ENCODE results near the gene MYO7A. TPM values are rescaled to one million over a fixed set of nuclear protein-coding genes. Genes with fewer than 3 reads are reported as not detected.

MYO7A gene
- total and polyA plus RNA-seq, 2 of the 8 experiments (the other 6 are each of a cell fraction or from before 2014, with no cell fraction given) = 1.5 to 1.9 TPM

- Histone ChIP-seq H3K4me3 (ENCODE audit: extremely low read depth in 1 of 4, insufficient read depth in 2 of 4, low read depth in 3 of 4, low read length in 4 of 4) (no peak overlapping the region), H4K20me1 (replicated peaks in 1 of 2; ENCODE audit: control insufficient read depth in 1 of 2, insufficient read depth in 2 of 2, low read length in 2 of 2) (peaks cover 4 to 5% of the 10 kb centered on the region in 2 experiments), H3K14ac (ENCODE audit: insufficient read length) (no peak overlapping the region), H3K36me3 (ENCODE audit: control insufficient read depth in 2 of 4, insufficient read depth in 4 of 4, low read length in 3 of 4) (no peaks in the 10 kb centered on the region), H3K9ac (replicated peaks in 1 of 4; ENCODE audit: extremely low read depth in 1 of 4, low read depth in 3 of 4, low read length in 3 of 4) (no peak overlapping the region), H2BK20ac (ENCODE audit: low read length) (no peak overlapping the region), H3K79me2 (ENCODE audit: control insufficient read depth in 1 of 2, insufficient read depth in 2 of 2, low read length in 2 of 2) (no peaks in the 10 kb centered on the region), H3K4ac (replicated peaks; ENCODE audit: insufficient read length, low read depth, low read length) (no peak overlapping the region), H2AFZ (ENCODE audit: low read length) (no peak overlapping the region), H3K4me2 (ENCODE audit: insufficient read depth in 1 of 2, low read depth in 2 of 2, low read length in 2 of 2) (no peak overlapping the region), H3K18ac (ENCODE audit: extremely low read depth, low read length) (no peak overlapping the region), H2BK15ac (ENCODE audit: low read length) (peak overlapping the region; percentile 46; the same call in 1 of the 2 replicates), H4K8ac (ENCODE audit: extremely low read depth, insufficient read depth, low read length) (no peak overlapping the region), H3K79me1 (ENCODE audit: low read depth, low read length) (no peaks in the 10 kb centered on the region), H3K27me3 (replicated peaks in 1 of 4; ENCODE audit: control insufficient read depth in 3 of 4, extremely low read depth in 1 of 4, insufficient read depth in 3 of 4, low read length in 3 of 4) (no peaks in the 10 kb centered on the region), H3K27ac (ENCODE audit: low read depth, low read length) (no peak overlapping the region), H3K56ac (replicated peaks; ENCODE audit: insufficient read length, low read depth, low read length) (no peak overlapping the region), H3K4me1 (replicated peaks in 1 of 4; ENCODE audit: control insufficient read depth in 3 of 4, insufficient read depth in 4 of 4, low read length in 3 of 4) (peaks cover 0 to 8% (median 2%) of the 10 kb centered on the region in 4 experiments; a peak in 4 of 7 replicates), H3K23me2 (ENCODE audit: low read depth, low read length) (no peaks in the 10 kb centered on the region), H2BK12ac (ENCODE audit: low read depth, low read length) (no peak overlapping the region), H2AK5ac (ENCODE audit: low read depth, low read length) (no peak overlapping the region), H2BK120ac (replicated peaks; ENCODE audit: low read depth, low read length) (no peak overlapping the region), H4K91ac (replicated peaks; ENCODE audit: insufficient read length, low read length) (no peak overlapping the region), H3K23ac (ENCODE audit: insufficient read length) (no peak overlapping the region), H2BK5ac (ENCODE audit: low read depth, low read length) (peak overlapping the region; percentile 24; the same call in 1 of the 2 replicates), H3K9me3 (ENCODE audit: insufficient read depth in 2 of 2, low read depth in 1 of 2, low read length in 1 of 2) (no peaks in the 10 kb centered on the region), H4K5ac (ENCODE audit: insufficient read length, low read depth, low read length) (no peak overlapping the region)
- 85% methylated on average over 21 of the region's 23 CpGs; no CpG with 5 or more reads in 1 of the 2 experiments for WGBS, 2 experiments (ENCODE audit: extremely low coverage in 1 of 2, insufficient coverage in 1 of 2, insufficient read length in 1 of 2, insufficient replicate concordance in 2 of 2, low coverage in 1 of 2, low lambda C conversion rate in 2 of 2, missing lambda C conversion rate in 1 of 2)
- DNase-seq (ENCODE audit: low read depth in 1 of 2, low spot score in 2 of 2) = no peak
- ChIA-PET CTCF (ENCODE audit: partially characterized antibody) (interaction anchor here (0.6 to 11.6 kb wide), 9 partner anchors 8 to 839 kb away, joined by 3 to 297 read pairs (median 4); partner anchors contain the start of genes MYO7A and OMP), POLR2A (ENCODE audit: partially characterized antibody) (interaction anchor here (0.7 to 0.9 kb wide), 2 partner anchors 21 to 216 kb away, joined by 3 read pairs; partner anchors contain the start of gene CAPN5)
- no peak for FAIRE-seq
- TF ChIP-seq, protein P1, sequence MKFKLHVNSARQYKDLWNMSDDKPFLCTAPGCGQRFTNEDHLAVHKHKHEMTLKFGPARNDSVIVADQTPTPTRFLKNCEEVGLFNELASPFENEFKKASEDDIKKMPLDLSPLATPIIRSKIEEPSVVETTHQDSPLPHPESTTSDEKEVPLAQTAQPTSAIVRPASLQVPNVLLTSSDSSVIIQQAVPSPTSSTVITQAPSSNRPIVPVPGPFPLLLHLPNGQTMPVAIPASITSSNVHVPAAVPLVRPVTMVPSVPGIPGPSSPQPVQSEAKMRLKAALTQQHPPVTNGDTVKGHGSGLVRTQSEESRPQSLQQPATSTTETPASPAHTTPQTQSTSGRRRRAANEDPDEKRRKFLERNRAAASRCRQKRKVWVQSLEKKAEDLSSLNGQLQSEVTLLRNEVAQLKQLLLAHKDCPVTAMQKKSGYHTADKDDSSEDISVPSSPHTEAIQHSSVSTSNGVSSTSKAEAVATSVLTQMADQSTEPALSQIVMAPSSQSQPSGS (IDR thresholded peaks at IDR 0.05; ENCODE audit: low read length) = no peak
- TF ChIP-seq POU5F1 (IDR thresholded peaks at IDR 0.05; ENCODE audit: low read depth, low read length) = no peak
Observed at GRCh38 chr11:77086521-77087472, 41.2 kb upstream of the MYO7A start.
